Caco-2 (cell line): Measurements from ENCODE around the gene POFUT1. TPM values are rescaled to one million over a fixed set of nuclear protein-coding genes. Genes with fewer than 3 reads are reported as not detected.

ENCODE experiments used
- BruUV-seq: library from RNA; stranded (reverse); fragments of 400-500 nt; replicated peaks from 2 replicates; lab custom pipeline; 2021; lab: Mats Ljungman, UMichigan
- CTCF ChIA-PET: fragments of 300-600 bp; sonication (Branson Sonifier 250); formaldehyde crosslinking; loops from one replicate; lab custom pipeline; 2022; ENCODE audit warnings: antibody characterized with exemption; lab: Charles Lee
- POLR2A ChIA-PET: fragments of 300-600 bp; sonication (Branson Sonifier 250); formaldehyde crosslinking; loops from one replicate; lab custom pipeline; 2022; ENCODE audit warnings: antibody characterized with exemption; lab: Charles Lee
- DNase-seq, 2 experiments: peaks; one replicate each; pipeline versions ENCODE4 v3.0.0 to v3.0.0-alpha.2; 2020 to 2022
- H3K27me3 ChIP-seq: replicated peaks from 2 replicates; pipeline ENCODE4 v1.6.0; 2011; ENCODE audit warnings: low read length; ENCODE audit not compliant: control insufficient read depth, insufficient read depth
- H3K36me3 ChIP-seq: 2 replicates; pipeline ENCODE4 v1.5.1; 2011; ENCODE audit warnings: low read length; ENCODE audit not compliant: control insufficient read depth, insufficient read depth
- H3K4me1 ChIP-seq: fragments of 250-450 bp; sonication (Bioruptor Pico); 2 replicates; pipeline ENCODE4 v1.5.1; 2020; ENCODE audit warnings: mild to moderate bottlenecking
- H3K4me3 ChIP-seq: 2 replicates; pipeline ENCODE4 v1.5.1; 2011; ENCODE audit warnings: low read depth, mild to moderate bottlenecking, control low read depth, low read length
- H3K9me3 ChIP-seq: fragments of 250-450 bp; sonication (Bioruptor Pico); 2 replicates; pipeline ENCODE4 v1.5.1; 2020; ENCODE audit warnings: mild to moderate bottlenecking, moderate library complexity
- H3K27ac Mint-ChIP-seq: one replicate; pipeline ENCODE4 v1.8.0; 2022; ENCODE audit warnings: mixed read lengths; ENCODE audit not compliant: unreplicated experiment
- H3K27me3 Mint-ChIP-seq: one replicate; pipeline ENCODE4 v1.8.0; 2022; ENCODE audit warnings: mixed read lengths; ENCODE audit not compliant: insufficient read depth, unreplicated experiment
- H3K36me3 Mint-ChIP-seq: one replicate; pipeline ENCODE4 v1.8.0; 2022; ENCODE audit warnings: mild to moderate bottlenecking, mixed read lengths; ENCODE audit not compliant: insufficient read depth, unreplicated experiment
- H3K4me1 Mint-ChIP-seq: one replicate; pipeline ENCODE4 v1.8.0; 2022; ENCODE audit warnings: low read depth, mixed read lengths; ENCODE audit not compliant: unreplicated experiment
- H3K4me3 Mint-ChIP-seq: one replicate; pipeline ENCODE4 v1.8.0; 2022; ENCODE audit warnings: mild to moderate bottlenecking, moderate library complexity, mixed read lengths; ENCODE audit not compliant: unreplicated experiment
- H3K9me3 Mint-ChIP-seq: one replicate; pipeline ENCODE4 v1.8.0; 2022; ENCODE audit warnings: mixed read lengths; ENCODE audit not compliant: unreplicated experiment
- intact Hi-C: fragments of 100-400 bp; cut with micrococcal nuclease; formaldehyde crosslinking; loops from one replicate; pipeline ENCODE4 v1.10.0; 2022; ENCODE audit not compliant: unreplicated experiment
- total RNA-seq: library from RNA; stranded (reverse); gene quantifications from 2 replicates; pipeline ENCODE4 v1.2.3, GENCODE V29; 2022
- TF ChIP-seq, protein P1 (sequence below), 2 experiments: fragments of 200-600 bp in 1 of 2; IDR thresholded peaks; 1 replicate in 1 of 2; 2 replicates in 1 of 2; pipeline versions ENCODE4 v1.5.1 to v1.8.0; 2011 to 2022; ENCODE audit warnings: antibody characterized with exemption in 1 of 2, control low read depth in 1 of 2, inconsistent platforms in 1 of 2, low read depth in 1 of 2, low read length in 1 of 2, mild to moderate bottlenecking in 1 of 2, moderate library complexity in 1 of 2; ENCODE audit not compliant: insufficient read depth in 1 of 2, severe bottlenecking in 1 of 2, unreplicated experiment in 1 of 2

The POFUT1 gene
- total RNA-seq, 1 experiment from 2014 or later: 158 TPM

DNA sequence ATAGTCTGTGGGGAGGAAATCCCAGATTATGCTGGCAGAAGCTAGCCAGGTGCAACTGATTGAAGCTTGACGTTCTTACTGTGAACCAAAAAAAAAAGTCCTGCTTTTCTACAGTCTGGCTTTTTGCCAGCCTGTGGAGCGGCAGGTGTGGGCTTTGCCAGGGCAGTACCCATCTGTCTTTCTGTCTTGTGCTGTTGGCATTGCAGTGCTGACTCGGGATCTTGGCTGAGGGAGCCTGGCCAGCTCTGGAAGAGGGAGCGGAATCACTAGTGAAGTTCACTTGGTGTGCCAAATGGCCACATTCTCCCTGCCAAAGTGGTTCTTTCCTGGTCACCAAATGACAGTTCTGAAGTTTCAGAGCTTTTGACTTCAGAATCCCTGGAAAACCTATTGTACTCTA lies 74.8 kb downstream of the POFUT1 start:
- H3K4me1 ChIP-seq: peaks cover 42% of the 10 kb centered on the region
- CTCF ChIA-PET: no interaction called here
- Mint-ChIP-seq H3K9me3 (no peaks in the 10 kb centered on the region), H3K27ac (no peak overlapping the region), H3K27me3 (no peaks in the 10 kb centered on the region), H3K4me3 (no peak overlapping the region), H3K4me1 (peaks cover 20% of the 10 kb centered on the region), H3K36me3 (peaks cover 15% of the 10 kb centered on the region)
- BruUV-seq: no TSS peak
- H3K4me3 ChIP-seq: no peak overlapping the region
- H3K27me3 ChIP-seq: no peaks in the 10 kb centered on the region
- intact Hi-C loops: no loop called here
- H3K9me3 ChIP-seq: no peaks in the 10 kb centered on the region
- 0 out of 2 replicates have a peak, but pooled peaks cover 1% of the 10 kb centered on the region for H3K36me3 ChIP-seq
- TF ChIP-seq, protein P1, sequence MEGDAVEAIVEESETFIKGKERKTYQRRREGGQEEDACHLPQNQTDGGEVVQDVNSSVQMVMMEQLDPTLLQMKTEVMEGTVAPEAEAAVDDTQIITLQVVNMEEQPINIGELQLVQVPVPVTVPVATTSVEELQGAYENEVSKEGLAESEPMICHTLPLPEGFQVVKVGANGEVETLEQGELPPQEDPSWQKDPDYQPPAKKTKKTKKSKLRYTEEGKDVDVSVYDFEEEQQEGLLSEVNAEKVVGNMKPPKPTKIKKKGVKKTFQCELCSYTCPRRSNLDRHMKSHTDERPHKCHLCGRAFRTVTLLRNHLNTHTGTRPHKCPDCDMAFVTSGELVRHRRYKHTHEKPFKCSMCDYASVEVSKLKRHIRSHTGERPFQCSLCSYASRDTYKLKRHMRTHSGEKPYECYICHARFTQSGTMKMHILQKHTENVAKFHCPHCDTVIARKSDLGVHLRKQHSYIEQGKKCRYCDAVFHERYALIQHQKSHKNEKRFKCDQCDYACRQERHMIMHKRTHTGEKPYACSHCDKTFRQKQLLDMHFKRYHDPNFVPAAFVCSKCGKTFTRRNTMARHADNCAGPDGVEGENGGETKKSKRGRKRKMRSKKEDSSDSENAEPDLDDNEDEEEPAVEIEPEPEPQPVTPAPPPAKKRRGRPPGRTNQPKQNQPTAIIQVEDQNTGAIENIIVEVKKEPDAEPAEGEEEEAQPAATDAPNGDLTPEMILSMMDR (IDR thresholded peaks at IDR 0.05; ENCODE audit: insufficient read depth in 1 of 2, low read depth in 1 of 2, low read length in 1 of 2, severe bottlenecking in 1 of 2, unreplicated experiment in 1 of 2): no peak
- POLR2A ChIA-PET: no interaction called here
- no peak for DNase-seq

DNA sequence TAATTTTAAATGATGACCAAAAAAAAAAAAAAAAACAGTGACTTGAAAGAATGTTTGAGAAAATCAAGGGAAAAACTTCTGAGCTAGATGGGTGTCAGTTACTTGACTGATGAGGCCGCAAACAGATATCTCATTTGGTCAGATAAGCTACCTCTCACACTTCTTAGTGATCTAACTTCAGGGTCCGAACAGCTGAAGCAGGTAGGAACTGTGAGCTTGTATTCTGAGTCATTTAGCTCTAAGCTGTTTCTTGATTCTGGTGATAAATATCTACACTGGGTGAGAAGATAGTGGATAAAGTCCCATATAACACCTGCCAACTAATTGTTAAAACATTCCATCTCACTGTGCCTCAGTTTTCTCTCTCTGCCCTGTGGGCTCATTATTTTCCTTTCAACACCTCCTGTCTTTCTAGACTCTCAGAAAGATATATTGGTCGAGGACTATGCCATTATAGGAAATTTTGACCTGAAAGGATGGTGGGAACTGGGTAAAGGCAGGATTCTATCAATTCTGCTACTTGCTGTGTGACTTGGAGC lies 77.5 kb downstream of the POFUT1 start:
- no peak for DNase-seq
- Histone ChIP-seq H3K4me3 (no peak overlapping the region), H3K9me3 (no peaks in the 10 kb centered on the region), H3K4me1 (peaks cover 56% of the 10 kb centered on the region), H3K36me3 (no peaks in the 10 kb centered on the region), H3K27me3 (no peaks in the 10 kb centered on the region)
- ChIA-PET POLR2A (interaction anchor here (0.6 kb wide), 1 partner anchor 26 kb away, joined by 3 read pairs; no protein-coding TSS in a partner anchor), CTCF (interaction anchor here (0.6 to 1.2 kb wide), 2 partner anchors 18 to 206 kb away, joined by 3 read pairs; no protein-coding TSS in a partner anchor)
- H3K4me1 Mint-ChIP-seq: peaks cover 27% of the 10 kb centered on the region
- H3K9me3 Mint-ChIP-seq: no peaks in the 10 kb centered on the region
- no TSS peak for BruUV-seq
- intact Hi-C loops: no loop called here
- peak overlapping the region; percentile 4 for H3K27ac Mint-ChIP-seq
- TF ChIP-seq, protein P1 (IDR thresholded peaks at IDR 0.05; ENCODE audit: insufficient read depth in 1 of 2, low read depth in 1 of 2, low read length in 1 of 2, severe bottlenecking in 1 of 2, unreplicated experiment in 1 of 2): no peak
- H3K27me3 Mint-ChIP-seq: no peaks in the 10 kb centered on the region
- no peak overlapping the region for H3K4me3 Mint-ChIP-seq
- peaks cover 19% of the 10 kb centered on the region for H3K36me3 Mint-ChIP-seq

DNA sequence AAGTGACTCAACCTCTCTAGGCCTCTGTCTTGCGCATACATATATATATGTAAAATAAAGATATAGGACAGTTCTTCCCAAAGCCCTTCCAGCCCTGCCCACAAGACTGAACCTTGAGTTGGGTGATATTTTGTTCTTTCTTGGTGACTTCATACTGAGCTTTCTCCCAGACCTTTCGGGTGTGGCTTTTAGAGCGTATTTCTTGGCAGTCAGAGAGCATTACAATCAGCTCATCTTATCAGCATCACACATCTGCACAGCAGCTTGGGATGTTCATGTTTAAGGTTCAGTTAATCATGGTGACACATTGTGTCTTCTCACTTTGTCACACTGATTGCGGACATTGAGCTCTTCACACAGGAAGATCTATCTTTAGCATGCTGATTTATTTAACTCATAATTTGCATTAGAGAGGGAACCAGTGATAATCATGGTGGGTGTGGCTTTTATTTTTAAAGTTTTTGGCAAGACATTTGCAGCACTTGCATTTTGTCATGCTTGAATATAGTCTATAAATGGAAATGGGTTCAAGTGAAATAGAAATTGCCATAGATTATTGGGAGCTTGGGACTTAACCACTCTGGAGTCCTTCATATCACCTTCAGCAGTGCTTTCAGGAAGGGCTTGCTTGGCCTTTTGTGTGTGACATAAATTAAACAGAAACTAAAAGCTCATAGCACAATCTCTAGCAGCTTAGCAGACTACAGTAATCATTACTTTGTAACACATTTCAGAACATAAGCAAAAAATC lies 78.1 kb downstream of the POFUT1 start:
- H3K9me3 Mint-ChIP-seq: no peaks in the 10 kb centered on the region
- CTCF ChIA-PET: interaction anchor here (0.6 to 1.2 kb wide), 2 partner anchors 17 to 253 kb away, joined by 3 read pairs; no protein-coding TSS in a partner anchor
- H3K27ac Mint-ChIP-seq: peak overlapping the region; percentile 4
- intact Hi-C loops: no loop called here
- Histone ChIP-seq H3K36me3 (no peaks in the 10 kb centered on the region), H3K27me3 (no peaks in the 10 kb centered on the region), H3K9me3 (no peaks in the 10 kb centered on the region), H3K4me3 (no peak overlapping the region), H3K4me1 (peaks cover 58% of the 10 kb centered on the region)
- no peak overlapping the region for H3K4me3 Mint-ChIP-seq
- no peak for DNase-seq
- peaks cover 20% of the 10 kb centered on the region for H3K36me3 Mint-ChIP-seq
- BruUV-seq: no TSS peak
- TF ChIP-seq, protein P1 (IDR thresholded peaks at IDR 0.05; ENCODE audit: insufficient read depth in 1 of 2, low read depth in 1 of 2, low read length in 1 of 2, severe bottlenecking in 1 of 2, unreplicated experiment in 1 of 2): no peak
- peaks cover 33% of the 10 kb centered on the region for H3K4me1 Mint-ChIP-seq
- POLR2A ChIA-PET: no interaction called here
- H3K27me3 Mint-ChIP-seq: no peaks in the 10 kb centered on the region
